HG02763 (cell line): ENCODE data around the gene SDF2L1.
"Not testable (repeated sequence)": the region's sequence is repeated elsewhere in the genome, so short reads cannot be mapped to it uniquely, and the experiment has no call there.

Source experiments
- ATAC-seq: cut with Tn5 transposase; IDR thresholded peaks from one replicate; pipeline ENCODE4 v1.9.1; 2021; ENCODE audit warnings: mild to moderate bottlenecking, moderate library complexity; ENCODE audit not compliant: unreplicated experiment

SDF2L1 gene

DNA sequence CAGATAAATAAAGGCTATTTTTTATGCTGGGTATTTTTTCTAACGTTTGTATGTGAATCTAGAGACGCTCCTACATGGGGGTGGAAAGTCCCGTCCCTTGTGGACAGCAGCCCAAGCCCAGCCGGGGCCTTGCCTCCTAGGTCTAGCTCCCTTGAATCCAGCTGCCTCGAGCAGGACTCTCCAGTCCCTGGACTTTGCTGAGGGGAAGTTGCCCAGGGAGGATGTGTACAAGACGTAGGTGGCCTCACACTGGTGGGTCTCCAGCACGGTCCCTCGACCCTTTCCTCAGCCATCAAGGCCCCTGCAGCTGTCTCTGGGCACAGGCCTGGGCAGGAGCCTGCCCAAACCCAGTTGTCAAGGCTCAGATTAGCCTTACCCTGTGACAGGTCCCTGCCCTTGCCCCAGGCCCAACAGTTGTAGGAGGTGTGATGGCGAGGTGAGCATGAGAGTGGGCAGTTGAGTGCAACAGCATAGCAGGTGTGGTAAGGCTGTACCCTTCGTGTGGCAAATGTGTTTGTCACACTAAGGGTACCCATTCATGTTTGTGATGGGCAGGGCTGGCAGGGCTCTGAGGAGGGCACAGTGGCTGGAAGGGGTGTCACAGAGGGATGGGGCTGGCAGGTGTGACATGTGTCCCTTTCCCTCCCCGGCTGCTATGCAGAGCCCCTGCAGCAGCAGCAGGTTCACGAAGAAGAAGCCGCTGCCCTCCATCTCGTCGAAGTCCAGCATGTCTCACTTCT is 6.2 kb upstream of the SDF2L1 start:
- no peak for ATAC-seq

DNA sequence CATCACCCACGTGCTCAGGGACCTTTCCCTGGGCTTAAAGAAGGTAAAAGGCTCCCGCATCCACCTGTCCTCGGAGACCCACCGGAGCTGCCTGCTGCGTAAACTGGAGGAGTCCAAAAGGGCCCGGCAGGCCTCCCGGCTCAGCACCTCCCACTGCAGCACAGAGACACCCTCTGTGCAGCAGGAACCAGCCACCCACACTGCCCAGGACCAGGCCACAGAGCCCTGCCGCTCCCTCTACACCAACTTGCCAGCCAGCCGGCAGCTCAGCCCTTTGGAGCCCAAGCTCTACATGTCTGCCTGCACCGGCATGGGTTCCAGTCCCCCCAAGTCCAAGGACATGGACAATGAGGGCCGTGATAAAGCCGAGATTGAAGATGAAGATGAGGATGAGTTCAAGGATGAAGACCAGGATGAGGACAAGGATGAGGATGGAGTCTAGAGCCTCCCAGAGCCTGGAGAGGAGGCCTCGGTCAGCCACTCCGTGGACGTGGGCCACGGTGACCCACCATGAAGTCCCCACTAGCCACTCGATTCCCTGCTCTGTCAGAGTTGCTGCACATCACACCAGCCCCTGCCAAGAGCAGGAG is 5.4 kb upstream of the SDF2L1 start:
- no peak for ATAC-seq

DNA sequence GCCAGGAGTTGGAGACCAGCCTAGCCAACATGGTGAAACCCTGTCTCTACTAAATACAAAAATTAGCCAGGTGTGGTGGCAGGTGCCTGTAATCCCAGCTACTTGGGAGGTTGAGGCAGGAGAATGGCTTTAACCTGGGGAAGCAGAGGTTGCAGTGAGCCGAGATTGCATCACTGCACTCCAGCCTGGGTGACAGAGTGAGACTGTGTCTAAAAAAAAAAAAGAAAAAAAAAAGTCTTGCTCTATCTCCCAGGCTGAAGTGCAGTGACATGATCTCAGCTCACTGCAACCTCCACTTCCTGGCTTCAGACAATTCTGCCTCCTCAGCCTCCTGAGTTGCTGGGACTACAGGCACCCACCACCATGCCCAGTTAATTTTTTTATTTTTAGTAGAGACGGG is 4.7 kb upstream of the SDF2L1 start:
- not testable (repeated sequence) for ATAC-seq

DNA sequence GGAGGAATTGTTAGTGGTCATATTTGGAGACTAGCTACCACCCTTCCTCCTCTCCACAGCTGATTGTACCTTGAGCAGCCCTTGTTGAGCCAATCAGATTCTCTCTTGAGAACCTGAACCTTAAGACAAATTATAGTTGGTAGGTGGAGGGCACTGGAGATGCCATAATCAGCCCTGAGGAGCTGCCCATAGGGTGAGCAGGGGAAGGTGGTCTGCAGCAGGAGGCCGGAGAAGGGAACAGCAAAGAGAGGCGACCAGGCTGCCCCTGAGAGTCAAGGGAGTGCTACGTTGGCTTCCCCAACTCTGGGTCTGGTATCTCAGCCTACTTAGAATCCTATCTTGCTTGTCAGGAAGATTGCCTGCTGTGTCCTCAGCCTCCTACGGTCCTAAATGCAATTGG is 2.7 kb upstream of the SDF2L1 start:
- ATAC-seq, result no peak

DNA sequence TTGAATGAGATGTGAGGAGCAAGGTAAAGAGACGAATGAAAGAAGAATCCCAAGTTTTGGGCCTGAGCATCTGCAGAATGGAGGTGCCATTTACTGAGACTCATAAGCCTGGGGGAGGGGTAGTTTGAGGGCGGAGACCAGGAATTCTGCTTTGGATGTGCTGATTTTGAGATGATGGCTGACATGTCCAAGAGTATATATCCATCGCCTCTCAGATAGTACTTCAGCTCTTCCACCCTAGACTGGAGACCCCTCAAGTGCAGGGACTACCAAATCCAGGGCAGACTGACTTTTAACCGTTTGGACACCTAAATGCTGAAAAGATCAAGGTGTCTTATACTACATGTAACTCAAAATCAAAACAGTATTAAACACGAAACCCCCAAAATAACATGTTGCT is 1.3 kb upstream of the SDF2L1 start:
- ATAC-seq, result no peak

DNA sequence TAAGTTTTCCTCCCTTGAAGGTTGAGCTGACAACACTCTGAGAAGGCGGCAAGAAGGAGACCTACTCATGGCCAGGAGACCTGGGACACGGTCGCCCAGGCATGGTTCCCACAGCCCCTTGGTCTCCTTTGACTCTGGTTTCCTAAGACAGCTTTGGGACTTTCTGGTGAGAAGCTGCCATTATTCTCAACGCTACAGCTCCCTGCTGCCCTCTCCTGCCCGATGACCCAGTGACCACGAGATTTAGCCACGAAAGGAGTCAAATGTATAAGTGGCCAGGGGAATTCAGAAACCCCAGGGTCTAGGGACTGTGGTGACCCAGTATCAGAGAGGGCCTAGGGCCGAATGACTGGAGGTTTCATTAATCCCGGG is 699 bp upstream of the SDF2L1 start:
- peak; percentile 3 for ATAC-seq

DNA sequence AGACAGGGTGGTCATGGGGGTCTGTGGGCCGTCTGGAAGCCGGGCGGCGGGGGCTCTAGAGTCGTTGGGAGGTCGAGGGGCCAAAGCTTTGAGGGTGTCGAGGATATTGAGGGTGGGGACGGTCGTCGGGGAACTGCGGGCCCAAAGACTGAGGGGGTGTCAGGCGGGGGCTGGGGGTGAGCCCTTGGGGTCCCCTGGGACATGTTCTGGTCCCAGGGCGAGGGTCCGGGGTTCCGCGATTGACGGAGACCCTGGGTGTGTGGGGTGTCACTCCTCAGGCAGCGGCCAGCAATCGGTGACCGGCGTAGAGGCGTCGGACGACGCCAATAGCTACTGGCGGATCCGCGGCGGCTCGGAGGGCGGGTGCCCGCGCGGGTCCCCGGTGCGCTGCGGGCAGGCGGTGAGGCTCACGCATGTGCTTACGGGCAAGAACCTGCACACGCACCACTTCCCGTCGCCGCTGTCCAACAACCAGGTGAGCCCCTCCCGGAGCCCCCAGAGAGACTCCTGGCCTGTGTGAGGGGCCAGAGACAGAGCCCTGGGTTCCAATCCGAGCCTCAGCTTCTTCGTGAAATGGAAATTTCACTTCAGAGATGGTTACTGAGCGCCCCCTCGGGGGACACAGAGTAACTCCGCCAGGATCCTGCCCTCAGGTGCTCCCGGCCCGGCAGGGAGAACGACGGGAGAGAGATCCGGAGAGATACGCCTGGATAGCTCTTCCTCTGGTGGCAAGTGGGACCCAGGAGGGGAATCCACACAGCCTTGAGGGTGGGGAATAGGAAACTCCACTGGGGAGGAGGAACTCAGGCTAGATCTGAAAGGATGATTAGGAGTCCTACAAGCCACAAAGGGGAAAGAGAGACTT is 714 bp downstream of the SDF2L1 start:
- no peak for ATAC-seq

DNA sequence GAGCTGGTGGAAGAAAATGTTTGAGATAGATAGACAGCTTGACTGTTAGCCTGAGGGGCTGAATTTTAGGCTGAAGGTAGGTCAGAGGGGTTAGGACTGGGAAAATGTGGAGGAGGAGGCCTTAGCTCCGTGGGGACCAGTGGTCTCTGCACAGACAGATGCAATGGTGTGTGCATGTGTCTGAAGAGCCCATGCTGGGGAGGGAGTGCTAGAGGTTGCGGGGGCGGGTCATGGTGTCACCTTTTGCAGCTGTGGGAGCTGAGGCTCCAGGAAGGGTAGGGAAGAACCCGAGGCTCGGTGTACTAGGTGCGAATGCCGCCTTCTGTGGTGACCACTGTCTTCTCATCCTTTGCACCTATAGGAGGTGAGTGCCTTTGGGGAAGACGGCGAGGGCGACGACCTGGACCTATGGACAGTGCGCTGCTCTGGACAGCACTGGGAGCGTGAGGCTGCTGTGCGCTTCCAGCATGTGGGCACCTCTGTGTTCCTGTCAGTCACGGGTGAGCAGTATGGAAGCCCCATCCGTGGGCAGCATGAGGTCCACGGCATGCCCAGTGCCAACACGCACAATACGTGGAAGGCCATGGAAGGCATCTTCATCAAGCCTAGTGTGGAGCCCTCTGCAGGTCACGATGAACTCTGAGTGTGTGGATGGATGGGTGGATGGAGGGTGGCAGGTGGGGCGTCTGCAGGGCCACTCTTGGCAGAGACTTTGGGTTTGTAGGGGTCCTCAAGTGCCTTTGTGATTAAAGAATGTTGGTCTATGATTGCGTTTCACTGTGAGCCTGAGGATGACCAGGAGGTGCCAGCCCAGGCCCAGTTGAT is 1.6 kb downstream of the SDF2L1 start:
- ATAC-seq, result no peak

DNA sequence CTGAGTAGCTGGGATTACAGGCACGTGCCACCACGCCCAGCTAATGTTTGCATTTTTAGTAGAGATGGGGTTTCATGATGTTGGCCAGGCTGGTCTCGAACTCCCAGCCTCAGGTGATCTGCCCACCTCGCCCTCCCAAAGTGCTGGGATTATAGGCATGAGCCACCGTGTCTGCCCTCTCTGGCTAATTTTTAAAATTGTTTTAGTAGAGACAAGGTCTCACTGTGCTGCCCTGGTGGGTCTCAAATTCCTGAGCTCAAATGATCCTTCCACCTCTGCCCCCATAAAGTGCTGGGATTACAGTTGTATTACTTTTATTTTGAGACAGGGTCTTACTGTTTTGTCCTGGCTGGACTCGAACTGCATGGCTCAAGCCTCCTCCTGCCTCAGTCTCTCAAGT is 3.4 kb downstream of the SDF2L1 start:
- not testable (repeated sequence) for ATAC-seq

DNA sequence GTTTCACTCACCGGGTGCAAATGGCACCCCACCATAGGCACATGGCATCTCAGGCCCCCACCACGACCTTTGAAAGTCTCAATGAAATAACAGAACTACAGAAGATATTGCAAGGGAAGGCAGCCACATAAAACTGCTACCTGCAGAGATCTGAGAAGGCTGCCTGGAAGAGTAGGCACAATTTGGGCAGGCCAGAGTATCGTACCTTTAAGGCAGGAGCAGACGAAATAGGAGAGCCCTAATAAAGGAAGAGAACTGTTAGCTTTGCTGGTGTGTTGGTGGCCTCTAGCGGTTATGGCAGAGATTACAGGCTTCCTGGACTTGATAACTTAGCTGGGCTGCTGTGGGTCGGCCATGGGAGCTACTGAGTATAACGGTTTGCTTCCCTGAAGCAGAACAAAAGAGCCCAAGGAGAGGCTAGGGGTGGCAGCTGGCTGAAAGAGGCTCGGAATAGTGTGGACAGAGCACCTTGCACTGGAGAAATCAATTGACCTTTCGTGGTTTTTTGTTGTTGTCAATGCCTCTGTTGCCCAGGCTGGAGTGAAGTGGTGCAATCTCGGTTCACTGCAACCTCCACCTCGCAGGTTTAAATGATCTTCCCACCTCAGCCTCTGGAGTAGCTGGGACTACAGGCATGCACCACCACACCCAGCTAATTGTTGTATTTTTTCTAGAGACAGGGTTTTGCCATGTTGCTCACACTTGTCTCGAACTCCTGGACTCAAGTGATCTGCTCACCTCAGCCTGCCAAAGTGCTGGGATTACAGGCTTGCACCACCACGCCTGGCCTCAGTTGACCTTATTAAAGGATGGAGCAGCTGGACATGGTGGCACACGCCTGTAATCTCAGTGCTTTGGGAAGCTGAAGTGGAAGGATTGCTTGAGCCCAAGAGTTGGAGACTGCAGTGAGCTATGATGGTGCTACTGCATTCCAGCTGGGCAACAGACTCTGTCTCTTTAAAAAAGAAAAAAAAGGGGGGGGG is 4.8 kb downstream of the SDF2L1 start:
- ATAC-seq, result no peak

DNA sequence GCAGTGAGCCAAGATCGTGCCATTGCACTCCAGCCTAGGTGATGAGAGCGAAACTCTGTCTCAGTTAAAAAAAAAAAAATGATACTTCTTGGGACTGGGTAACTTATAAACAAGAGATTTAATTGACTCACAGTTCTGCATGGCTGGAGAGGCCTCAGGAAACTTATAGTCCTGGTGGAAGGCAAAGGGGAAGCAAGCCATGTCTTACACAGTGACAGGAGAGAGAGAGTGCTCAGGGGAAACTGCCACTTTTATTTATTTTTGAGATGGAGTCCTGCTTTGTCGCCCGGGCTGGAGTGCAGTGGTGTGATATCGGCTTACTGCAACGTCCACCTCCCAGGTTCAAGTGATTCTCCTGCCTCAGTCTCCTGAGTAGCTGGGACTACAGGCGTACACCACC is 8.2 kb downstream of the SDF2L1 start:
- ATAC-seq, result no peak

DNA sequence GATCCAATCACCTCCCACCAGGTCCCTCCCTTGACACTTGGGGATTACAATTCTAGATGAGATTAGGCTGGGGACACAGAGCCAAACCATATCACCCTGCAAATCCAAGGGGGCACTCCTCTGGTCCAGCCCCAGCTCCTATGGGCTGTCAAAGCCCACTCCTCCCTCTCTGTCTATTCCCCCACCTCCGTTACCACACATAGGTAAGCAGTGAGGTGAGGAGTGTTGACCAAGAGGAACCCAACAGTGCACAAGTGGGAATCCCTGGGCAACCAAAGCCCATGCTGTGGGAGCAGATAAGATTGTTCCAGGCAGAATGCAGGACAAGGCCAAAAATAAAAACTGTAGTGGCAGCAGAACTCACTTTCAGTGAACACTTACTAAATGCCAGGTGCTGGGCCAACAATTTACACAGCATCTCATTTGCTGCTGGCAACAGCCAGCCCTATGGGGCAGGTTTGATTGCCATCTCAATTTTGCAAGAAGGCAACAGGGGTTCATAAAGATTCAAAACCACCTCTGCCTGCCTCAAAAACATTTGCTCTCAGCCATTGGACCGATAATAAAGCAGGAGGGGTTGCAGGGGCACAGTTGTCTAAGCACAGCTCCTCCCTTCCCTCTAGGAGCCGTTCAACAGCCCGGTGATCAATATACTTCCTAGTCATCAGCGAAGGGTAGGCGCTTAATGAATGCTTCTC is 8.9 kb downstream of the SDF2L1 start:
- no peak for ATAC-seq

DNA sequence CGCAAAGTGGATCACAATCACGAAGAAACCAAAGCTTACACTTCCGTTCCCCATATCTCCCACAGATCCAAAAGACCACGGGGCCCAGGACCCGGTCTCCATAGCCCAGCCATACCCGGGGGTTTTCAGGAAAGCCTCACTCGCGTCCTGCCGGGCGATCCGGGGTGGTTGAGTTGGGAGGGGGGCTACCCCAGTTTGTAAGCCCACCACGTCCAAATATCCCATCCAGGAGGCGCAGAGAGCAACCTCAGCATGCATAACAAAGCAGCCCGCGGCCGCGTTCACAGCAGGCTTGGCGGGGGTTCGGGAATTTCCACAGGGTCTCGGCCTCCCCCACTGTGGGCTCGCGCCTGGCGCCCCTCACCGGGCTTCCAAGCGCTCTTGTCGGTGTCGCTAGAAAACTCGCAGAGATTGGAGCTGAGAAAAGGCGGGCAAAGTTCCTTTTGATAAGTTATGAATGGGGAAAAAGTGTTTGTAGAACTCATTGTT is 9.5 kb downstream of the SDF2L1 start:
- no peak for ATAC-seq

DNA sequence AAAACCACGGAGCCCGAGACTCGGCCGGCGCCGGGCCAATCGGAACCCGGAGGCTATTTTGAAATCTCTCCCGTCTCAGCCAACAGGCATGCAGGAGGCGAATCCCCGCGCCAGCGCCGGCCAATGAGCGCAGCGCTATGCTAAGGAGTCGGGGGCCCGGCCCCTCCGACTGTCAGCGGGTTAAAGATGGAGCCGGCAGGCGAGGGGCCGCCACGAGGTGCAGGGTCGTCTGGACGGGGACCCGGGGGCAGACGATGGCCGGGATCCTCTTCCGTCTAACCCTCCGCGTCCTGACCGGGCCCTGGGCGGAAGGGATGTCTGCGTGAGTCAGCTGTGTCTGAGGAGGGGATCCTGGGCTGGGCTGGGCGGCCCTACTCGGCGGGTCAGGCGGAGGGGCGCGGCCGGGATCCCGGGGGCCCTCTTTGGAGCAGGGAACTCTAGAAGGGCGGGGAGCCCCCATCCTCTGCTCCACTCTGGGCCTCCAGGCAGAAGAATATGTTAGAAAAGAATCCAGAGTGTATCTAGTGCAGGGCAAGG is 10.0 kb downstream of the SDF2L1 start:
- peak; percentile 91 for ATAC-seq

DNA sequence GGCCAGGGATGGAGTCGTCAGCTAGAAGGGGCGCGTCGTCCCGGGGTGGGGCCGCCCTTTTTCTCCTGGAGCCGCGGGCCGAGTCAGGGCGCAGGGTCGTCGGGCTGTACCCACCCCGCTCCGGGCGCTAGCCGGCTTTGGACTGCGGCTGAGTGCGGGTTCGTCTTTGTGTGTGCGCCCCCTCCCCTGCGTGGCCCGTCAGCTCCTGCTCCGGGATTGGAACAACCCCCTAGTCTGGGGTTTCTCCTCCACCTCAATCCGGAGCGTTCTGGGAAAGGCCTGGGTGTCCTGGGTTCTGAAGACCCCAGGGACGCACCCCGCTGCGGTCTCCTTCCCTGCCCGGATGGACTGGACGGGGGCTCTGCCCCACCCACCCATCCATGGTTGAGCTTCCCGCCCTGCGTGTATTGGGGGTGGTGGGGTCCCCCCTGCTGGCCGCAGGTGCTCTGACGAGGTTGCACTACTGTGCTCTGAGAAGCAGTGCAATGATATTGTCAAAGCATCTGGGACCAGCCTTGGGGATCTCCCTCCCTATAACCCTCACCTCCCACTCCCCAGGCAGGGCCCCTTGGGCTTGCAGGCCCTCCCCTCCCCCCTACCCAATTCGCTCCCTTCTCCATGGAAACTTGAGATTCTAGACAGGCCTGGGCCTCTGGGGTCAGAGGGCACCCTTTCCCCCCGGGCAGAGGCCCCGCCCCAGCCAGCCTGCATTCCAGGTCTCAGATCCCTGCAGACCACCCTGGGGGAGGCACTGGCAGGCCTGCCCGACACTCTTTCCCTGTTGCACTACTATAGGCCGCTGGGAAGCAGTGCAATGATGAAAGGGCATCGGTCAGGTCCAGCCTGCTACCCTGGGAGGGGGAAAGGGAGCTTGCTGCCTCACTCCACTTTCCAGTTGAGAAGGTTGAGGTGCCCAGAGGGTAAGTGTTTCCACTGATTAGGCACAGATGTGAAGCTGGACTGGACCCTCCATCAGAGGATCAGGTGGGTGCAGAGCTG is 10.7 kb downstream of the SDF2L1 start:
- no peak for ATAC-seq

DNA sequence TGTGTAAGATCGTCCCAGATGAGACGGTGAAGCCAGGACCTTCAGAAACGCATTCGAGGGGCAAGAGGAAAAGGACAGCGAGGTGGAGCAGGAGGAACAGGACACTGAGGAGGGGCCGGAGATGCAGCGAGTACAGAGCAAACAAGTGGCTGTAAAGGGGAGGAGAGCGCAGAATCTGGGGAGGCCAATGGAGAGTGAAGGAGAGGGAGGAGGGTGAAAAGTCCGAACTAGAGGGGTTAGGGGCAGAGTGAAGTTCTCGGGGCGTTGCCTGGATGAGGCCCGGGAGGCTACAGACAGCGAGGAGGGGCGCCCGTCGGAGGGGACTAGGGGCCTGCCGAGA is 14.9 kb downstream of the SDF2L1 start:
- no peak for ATAC-seq

DNA sequence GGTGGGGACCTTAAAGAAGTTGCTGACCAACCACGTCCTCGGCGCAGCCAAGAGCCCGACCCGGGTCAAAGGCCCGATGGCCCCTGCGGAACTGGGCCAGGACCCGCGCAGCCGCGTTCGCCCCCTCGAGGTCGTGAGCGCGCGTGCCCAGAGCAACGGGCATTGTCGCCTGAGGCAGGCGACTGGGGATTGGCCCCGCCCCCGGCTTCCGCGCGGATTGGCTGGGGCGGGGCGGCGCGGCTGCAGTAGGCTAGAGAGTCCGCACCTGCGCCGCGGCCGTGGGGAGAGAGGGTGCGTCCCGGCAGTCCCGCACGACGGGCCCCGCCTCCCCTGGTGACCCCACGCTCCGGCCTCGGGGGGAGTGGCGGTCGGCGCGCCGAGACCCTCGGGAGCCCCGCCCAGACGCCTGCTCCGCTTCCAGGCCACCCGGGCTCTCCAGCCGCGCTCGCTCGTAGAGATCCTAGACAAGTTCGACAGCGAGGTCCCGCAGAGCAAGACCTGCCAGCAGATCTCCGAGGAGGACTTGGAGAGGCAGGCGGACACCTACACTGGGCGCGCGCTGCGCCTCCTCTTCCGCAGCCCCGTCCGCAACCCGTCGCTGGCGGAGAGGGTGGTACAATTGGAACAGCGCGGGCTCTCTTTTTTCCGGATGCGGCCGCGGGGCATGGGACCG is 15.4 kb downstream of the SDF2L1 start:
- peak; percentile 72 for ATAC-seq
